ENCODE measurements around the gene ZNF805.

DNA sequence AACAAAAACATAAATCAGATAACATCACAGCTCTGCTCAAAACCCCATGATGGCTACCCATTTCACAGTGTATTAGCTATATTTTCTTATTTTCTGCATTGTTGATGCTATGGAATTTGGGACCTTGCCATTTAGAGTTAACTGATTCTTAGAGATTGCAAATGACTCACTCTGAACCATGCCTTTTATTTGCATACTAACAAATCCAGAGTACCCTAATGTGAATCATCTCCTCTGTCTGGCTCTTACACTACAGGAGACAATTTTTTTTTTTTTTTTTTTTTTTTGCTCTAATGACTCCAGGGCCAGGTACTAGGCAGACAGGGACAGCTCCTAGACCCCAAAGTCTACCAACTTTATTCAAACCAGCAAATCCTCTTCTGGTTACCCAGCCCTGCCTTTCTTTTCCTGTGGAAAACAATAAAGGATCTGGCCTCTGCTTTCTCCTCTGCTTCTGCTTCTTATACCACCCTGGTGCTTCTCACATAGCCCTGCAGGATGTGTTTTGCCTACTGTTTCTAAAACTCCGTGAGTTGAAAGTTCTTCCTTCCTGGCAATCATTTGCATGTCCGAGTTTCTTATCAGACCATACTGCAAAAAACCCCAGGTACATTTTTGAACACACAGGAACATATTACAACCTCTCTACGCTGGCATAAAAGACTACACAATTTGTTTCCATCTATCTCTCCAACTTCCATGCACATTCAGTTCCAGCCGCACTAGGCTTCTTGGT lies 29.3 kb downstream of the ZNF805 start:
- TF ChIP-seq GATA2 (IDR thresholded peaks at IDR 0.05; ENCODE audit: low read depth, low read length): no peak
- no peak for TF ChIP-seq GATA3 (IDR thresholded peaks at IDR 0.05; ENCODE audit: low read depth, low read length)

Data from SH-SY5Y (cell line).